Measurements from ENCODE around the gene CEP19. TPM values are rescaled to one million over a fixed set of nuclear protein-coding genes. Genes with fewer than 3 reads are reported as not detected.

Gene CEP19
- total RNA-seq: 7.4 TPM

GRCh38 chr3:196711838-196712513, at the start of gene CEP19, which contains the start of gene PIGX:
CEP19 (minus strand) TSS chr3:196712250; CDS start chr3:196708657, 3,593 bp downstream.
PIGX (plus strand) TSS chr3:196712377.

GRCh38 chr3:196739671-196740480, 27.8 kb upstream of the CEP19 start, which contains the start of gene PAK2:
PAK2 (plus strand) TSS chr3:196739857; CDS start chr3:196782647, 42,790 bp downstream.

Other genes with a start within 250 kb of the CEP19 start
- gene RNF168, start 208.5 kb downstream of the CEP19 start, total RNA-seq: 16.9 TPM
- gene SMCO1, start 196.9 kb downstream of the CEP19 start, total RNA-seq: 0.38 TPM
- gene WDR53, start 143.7 kb downstream of the CEP19 start, total RNA-seq: 10.4 TPM
- 25.0 TPM for gene FBXO45, start 143.6 kb downstream of the CEP19 start, total RNA-seq
- gene NRROS, start 72.6 kb downstream of the CEP19 start, total RNA-seq: 4.5 TPM
- gene PIGX, start 127 bp upstream of the CEP19 start, total RNA-seq: 42.7 TPM
- 59.7 TPM for gene PAK2, start 27.6 kb upstream of the CEP19 start, total RNA-seq
- gene SENP5, start 155.7 kb upstream of the CEP19 start, total RNA-seq: 76.6 TPM
- gene NCBP2, start 230.3 kb upstream of the CEP19 start, total RNA-seq: 68.5 TPM

Measured in camera-type eye (tissue), 1 donor.